HEK293 (cell line): ENCODE results near the gene TUBB2A.

Experiments
- CTCF ChIA-PET: fragments of 350-600 bp; formaldehyde crosslinking; extraction: SDS; loops from one replicate; lab custom pipeline; 2021; ENCODE audit warnings: antibody characterized with exemption; lab: Yijun Ruan, JAX
- POLR2A ChIA-PET: fragments of 300-600 bp; formaldehyde crosslinking; extraction: SDS; loops from one replicate; lab custom pipeline; 2020; ENCODE audit warnings: antibody characterized with exemption, inconsistent platforms; lab: Yijun Ruan, JAX
- H3K27ac ChIP-seq: fragments of 200-500 bp; sonication (Bioruptor generic); 2 replicates; pipeline ENCODE4 v1.5.1; 2014; ENCODE audit warnings: low read depth, low read length, control low read depth, inconsistent platforms; ENCODE audit errors: extremely low read depth
- H3K36me3 ChIP-seq, 2 experiments: fragments of 200-500 bp in 1 of 2; sonication (Bioruptor generic) in 1 of 2; 1 replicate in 1 of 2; 2 replicates in 1 of 2; pipeline ENCODE4 v1.5.1; 2014 to 2017; ENCODE audit warnings: inconsistent platforms in 2 of 2, low read length in 2 of 2; ENCODE audit not compliant: control insufficient read depth in 2 of 2, insufficient read depth in 1 of 2
- H3K4me1 ChIP-seq: fragments of 200-500 bp; sonication (Bioruptor generic); 2 replicates; pipeline ENCODE4 v1.5.1; 2014; ENCODE audit warnings: mild to moderate bottlenecking, low read length, inconsistent platforms; ENCODE audit not compliant: control insufficient read depth, insufficient read depth
- H3K4me3 ChIP-seq: 2 replicates; pipeline ENCODE4 v1.5.1; 2011; ENCODE audit warnings: low read depth, mild to moderate bottlenecking, control low read depth, low read length, moderate library complexity
- H3K9me3 ChIP-seq: fragments of 200-500 bp; sonication (Bioruptor generic); 2 replicates; pipeline ENCODE4 v1.5.1; 2014; ENCODE audit warnings: low read depth, low read length, inconsistent platforms; ENCODE audit not compliant: control insufficient read depth, insufficient read depth
- GLI2 ChIP-seq: fragments of 450-650 bp; formaldehyde crosslinking; IDR thresholded peaks from 2 replicates; pipeline ENCODE4; 2017; ENCODE audit warnings: missing biosample characterization, missing genetic modification characterization, low read depth, borderline replicate concordance
- GLIS1 ChIP-seq: fragments of 450-650 bp; formaldehyde crosslinking; IDR thresholded peaks from 2 replicates; pipeline ENCODE4 v1.5.1; 2016; ENCODE audit warnings: missing biosample characterization, missing genetic modification characterization
- KLF7 ChIP-seq: fragments of 450-650 bp; formaldehyde crosslinking; IDR thresholded peaks from 2 replicates; pipeline ENCODE4 v1.5.1; 2016; ENCODE audit warnings: missing biosample characterization, missing genetic modification characterization, borderline replicate concordance
- KLF9 ChIP-seq: fragments of 450-650 bp; formaldehyde crosslinking; IDR thresholded peaks from 2 replicates; pipeline ENCODE4 v1.5.1; 2016; ENCODE audit warnings: missing biosample characterization, missing genetic modification characterization, low read depth
- MEIS1 ChIP-seq: sonication (generic); formaldehyde crosslinking; IDR thresholded peaks from 2 replicates; pipeline ENCODE4 v1.8.1; 2022; ENCODE audit warnings: missing genetic modification reagents, mild to moderate bottlenecking, borderline replicate concordance
- REST ChIP-seq: fragments of 450-650 bp; formaldehyde crosslinking; IDR thresholded peaks from 2 replicates; pipeline ENCODE4 v1.5.1; 2016; ENCODE audit warnings: missing biosample characterization, missing genetic modification characterization
- ZNF10 ChIP-seq: fragments of 450-650 bp; formaldehyde crosslinking; IDR thresholded peaks from 2 replicates; pipeline ENCODE4 v1.5.1; 2017; ENCODE audit warnings: missing biosample characterization, missing genetic modification characterization
- ZNF114 ChIP-seq: fragments of 450-650 bp; formaldehyde crosslinking; IDR thresholded peaks from 2 replicates; pipeline ENCODE4 v1.5.0; 2017; ENCODE audit warnings: missing biosample characterization, missing genetic modification characterization
- ZNF133 ChIP-seq: fragments of 450-650 bp; formaldehyde crosslinking; IDR thresholded peaks from 2 replicates; pipeline ENCODE4 v1.5.1; 2016; ENCODE audit warnings: missing biosample characterization, missing genetic modification characterization
- ZNF174 ChIP-seq: fragments of 450-650 bp; formaldehyde crosslinking; IDR thresholded peaks from 2 replicates; pipeline ENCODE4 v1.5.0; 2017; ENCODE audit warnings: missing biosample characterization, mild to moderate bottlenecking, missing genetic modification characterization
- ZNF211 ChIP-seq: fragments of 450-650 bp; formaldehyde crosslinking; IDR thresholded peaks from 2 replicates; pipeline ENCODE4 v1.5.1; 2016; ENCODE audit warnings: low read depth, missing biosample characterization, missing genetic modification characterization
- ZNF248 ChIP-seq: fragments of 450-650 bp; formaldehyde crosslinking; IDR thresholded peaks from 2 replicates; pipeline ENCODE4 v1.5.1; 2017; ENCODE audit warnings: missing biosample characterization, missing genetic modification characterization
- ZNF521 ChIP-seq: fragments of 450-650 bp; formaldehyde crosslinking; IDR thresholded peaks from 2 replicates; pipeline ENCODE4 v1.5.1; 2017; ENCODE audit warnings: missing biosample characterization, mild to moderate bottlenecking, missing genetic modification characterization
- ZNF600 ChIP-seq: fragments of 450-650 bp; formaldehyde crosslinking; IDR thresholded peaks from 2 replicates; pipeline ENCODE4 v1.5.1; 2016; ENCODE audit warnings: missing biosample characterization, missing genetic modification characterization
- TF ChIP-seq, protein P1 (sequence below): fragments of 450-650 bp; formaldehyde crosslinking; IDR thresholded peaks from 2 replicates; pipeline ENCODE4 v1.5.1; 2017; ENCODE audit warnings: missing biosample characterization, missing genetic modification characterization
- TF ChIP-seq, protein P2 (sequence below): fragments of 450-650 bp; formaldehyde crosslinking; IDR thresholded peaks from 2 replicates; pipeline ENCODE4 v1.5.1; 2016; ENCODE audit warnings: missing biosample characterization, missing genetic modification characterization

The TUBB2A gene

GRCh38 chr6:3137057-3137777 is 20.1 kb downstream of the TUBB2A start:
- H3K9me3 ChIP-seq: no peaks in the 10 kb centered on the region
- no peak overlapping the region for H3K4me3 ChIP-seq
- no peaks in the 10 kb centered on the region for H3K4me1 ChIP-seq
- CTCF ChIA-PET: interaction anchor here (0.6 to 0.8 kb wide), 3 partner anchors 11 to 747 kb away, joined by 3 read pairs; no protein-coding TSS in a partner anchor
- TF ChIP-seq ZNF600 (tag by site-specific recombination) (0 out of 2 replicates have a peak, but pooled peaks have one; percentile 23), ZNF174 (tag by site-specific recombination) (no peak), ZNF248 (tag by site-specific recombination) (no peak)
- TF ChIP-seq, all 188 proteins: peak for 1
- POLR2A ChIA-PET: interaction anchor here (1.4 kb wide), 1 partner anchor 20 kb away, joined by 5 read pairs; the partner anchor contains the start of gene TUBB2A
- Histone ChIP-seq H3K27ac (no peak overlapping the region), H3K36me3 (peaks cover 8 to 56% of the 10 kb centered on the region in 2 experiments; a peak in 2 of 3 replicates)

GRCh38 chr6:3136292-3137011 is 20.9 kb downstream of the TUBB2A start:
- TF ChIP-seq ZNF211 (tag by site-specific recombination) (no peak), KLF9 (no peak)
- TF ChIP-seq, protein P1, sequence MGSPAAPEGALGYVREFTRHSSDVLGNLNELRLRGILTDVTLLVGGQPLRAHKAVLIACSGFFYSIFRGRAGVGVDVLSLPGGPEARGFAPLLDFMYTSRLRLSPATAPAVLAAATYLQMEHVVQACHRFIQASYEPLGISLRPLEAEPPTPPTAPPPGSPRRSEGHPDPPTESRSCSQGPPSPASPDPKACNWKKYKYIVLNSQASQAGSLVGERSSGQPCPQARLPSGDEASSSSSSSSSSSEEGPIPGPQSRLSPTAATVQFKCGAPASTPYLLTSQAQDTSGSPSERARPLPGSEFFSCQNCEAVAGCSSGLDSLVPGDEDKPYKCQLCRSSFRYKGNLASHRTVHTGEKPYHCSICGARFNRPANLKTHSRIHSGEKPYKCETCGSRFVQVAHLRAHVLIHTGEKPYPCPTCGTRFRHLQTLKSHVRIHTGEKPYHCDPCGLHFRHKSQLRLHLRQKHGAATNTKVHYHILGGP (tag by site-specific recombination): no peak
- Histone ChIP-seq H3K27ac (no peak overlapping the region), H3K4me1 (no peaks in the 10 kb centered on the region), H3K36me3 (peaks cover 8 to 56% of the 10 kb centered on the region in 2 experiments; a peak in 2 of 3 replicates), H3K4me3 (no peak overlapping the region), H3K9me3 (no peaks in the 10 kb centered on the region)
- ChIA-PET POLR2A (interaction anchor here (1.4 kb wide), 1 partner anchor 21 kb away, joined by 5 read pairs; the partner anchor contains the start of gene TUBB2A), CTCF (interaction anchor here (0.6 to 1.2 kb wide), 4 partner anchors 11 to 748 kb away, joined by 3 to 4 read pairs (median 3); no protein-coding TSS in a partner anchor)

DNA sequence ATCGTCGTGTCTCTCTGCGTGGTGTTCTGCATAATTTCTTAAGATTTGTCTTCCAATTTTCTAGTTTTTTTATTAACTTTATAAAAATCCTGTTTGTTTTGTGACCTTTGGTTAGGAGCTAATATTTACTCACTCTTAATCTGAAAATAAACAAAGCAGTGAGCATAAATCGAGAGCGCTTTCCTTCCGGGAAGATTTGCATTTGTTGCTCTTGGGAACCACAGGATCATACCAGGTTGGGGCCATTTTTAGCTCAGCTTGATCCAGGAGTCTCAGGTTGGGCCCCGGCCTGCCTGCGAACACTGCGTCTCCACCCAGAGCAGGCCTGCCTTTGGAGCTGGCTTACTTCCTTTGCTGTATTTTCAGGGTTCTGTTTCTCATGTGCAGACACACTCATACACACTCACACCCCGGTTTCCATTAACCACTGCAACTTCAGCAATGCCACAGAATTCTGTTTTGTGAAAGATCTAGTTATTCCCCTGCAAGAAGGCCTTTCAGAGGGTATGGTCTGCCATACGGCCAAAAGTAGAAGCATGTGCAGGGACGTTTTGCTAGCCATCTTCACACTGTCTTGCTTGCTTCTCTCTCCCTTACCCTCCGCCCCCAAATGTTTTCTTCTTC is 21.6 kb downstream of the TUBB2A start:
- CTCF ChIA-PET: interaction anchor here (0.8 to 1.2 kb wide), 2 partner anchors 10 to 116 kb away, joined by 3 to 4 read pairs; no protein-coding TSS in a partner anchor
- peaks cover 4 to 61% of the 10 kb centered on the region in 2 experiments; a peak in 2 of 3 replicates for H3K36me3 ChIP-seq
- POLR2A ChIA-PET: interaction anchor here (1.4 kb wide), 1 partner anchor 21 kb away, joined by 5 read pairs; the partner anchor contains the start of gene TUBB2A

More for the DNA sequence above, 21.6 kb downstream of the TUBB2A start:
- Histone ChIP-seq H3K4me3 (no peak overlapping the region), H3K27ac (no peak overlapping the region)
- TF ChIP-seq ZNF114 (tag by site-specific recombination): no peak
- TF ChIP-seq MEIS1 (CRISPR knock-in tag): no peak
- no peak for TF ChIP-seq GLI2 (tag by site-specific recombination)
- TF ChIP-seq, protein P2, sequence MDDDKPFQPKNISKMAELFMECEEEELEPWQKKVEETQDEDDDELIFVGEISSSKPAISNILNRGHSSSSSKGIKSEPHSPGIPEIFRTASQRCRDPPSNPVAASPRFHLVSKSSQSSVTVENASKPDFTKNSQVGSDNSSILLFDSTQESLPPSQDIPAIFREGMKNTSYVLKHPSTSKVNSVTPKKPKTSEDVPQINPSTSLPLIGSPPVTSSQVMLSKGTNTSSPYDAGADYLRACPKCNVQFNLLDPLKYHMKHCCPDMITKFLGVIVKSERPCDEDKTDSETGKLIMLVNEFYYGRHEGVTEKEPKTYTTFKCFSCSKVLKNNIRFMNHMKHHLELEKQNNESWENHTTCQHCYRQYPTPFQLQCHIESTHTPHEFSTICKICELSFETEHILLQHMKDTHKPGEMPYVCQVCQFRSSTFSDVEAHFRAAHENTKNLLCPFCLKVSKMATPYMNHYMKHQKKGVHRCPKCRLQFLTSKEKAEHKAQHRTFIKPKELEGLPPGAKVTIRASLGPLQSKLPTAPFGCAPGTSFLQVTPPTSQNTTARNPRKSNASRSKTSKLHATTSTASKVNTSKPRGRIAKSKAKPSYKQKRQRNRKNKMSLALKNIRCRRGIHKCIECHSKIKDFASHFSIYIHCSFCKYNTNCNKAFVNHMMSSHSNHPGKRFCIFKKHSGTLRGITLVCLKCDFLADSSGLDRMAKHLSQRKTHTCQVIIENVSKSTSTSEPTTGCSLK (tag by site-specific recombination): no peak
- no peak for TF ChIP-seq GLIS1 (tag by site-specific recombination)
- TF ChIP-seq KLF7 (tag by site-specific recombination): no peak
- TF ChIP-seq ZNF521 (tag by site-specific recombination): no peak
- no peak for TF ChIP-seq ZNF133 (tag by site-specific recombination)
- no peak for TF ChIP-seq ZNF10 (tag by site-specific recombination)
- TF ChIP-seq REST: no peak
- TF ChIP-seq, all 188 proteins: peak for 0
- Histone ChIP-seq H3K9me3 (no peaks in the 10 kb centered on the region), H3K4me1 (no peaks in the 10 kb centered on the region)
